Endothelial cell (in vitro differentiated cells): ENCODE data around the gene CCNYL1. TPM values are rescaled to one million over a fixed set of nuclear protein-coding genes. Genes with fewer than 3 reads are reported as not detected.
"Not testable (repeated sequence)": the region's sequence is repeated elsewhere in the genome, so short reads cannot be mapped to it uniquely, and the experiment has no call there.

Experiments used
- DNase-seq: peaks from one replicate; pipeline ENCODE4 v3.0.0; 2021; ENCODE audit warnings: low spot score
- H3K27ac Mint-ChIP-seq: one replicate; pipeline ENCODE4 v1.8.0; 2021; ENCODE audit warnings: mixed read lengths, inconsistent platforms; ENCODE audit not compliant: unreplicated experiment
- H3K27me3 Mint-ChIP-seq: one replicate; pipeline ENCODE4 v1.8.0; 2021; ENCODE audit warnings: mild to moderate bottlenecking, moderate library complexity, mixed read lengths, inconsistent platforms; ENCODE audit not compliant: unreplicated experiment
- H3K36me3 Mint-ChIP-seq: one replicate; pipeline ENCODE4 v1.8.0; 2021; ENCODE audit warnings: mild to moderate bottlenecking, low read depth, mixed read lengths, inconsistent platforms; ENCODE audit not compliant: unreplicated experiment
- H3K4me1 Mint-ChIP-seq: one replicate; pipeline ENCODE4 v1.8.0; 2021; ENCODE audit warnings: mild to moderate bottlenecking, mixed read lengths, inconsistent platforms; ENCODE audit not compliant: unreplicated experiment
- H3K4me3 Mint-ChIP-seq: one replicate; pipeline ENCODE4 v1.8.0; 2021; ENCODE audit warnings: mild to moderate bottlenecking, mixed read lengths, inconsistent platforms; ENCODE audit not compliant: unreplicated experiment
- H3K9me3 Mint-ChIP-seq: one replicate; pipeline ENCODE4 v1.8.0; 2021; ENCODE audit warnings: mixed read lengths, inconsistent platforms; ENCODE audit not compliant: unreplicated experiment
- CTCF ChIP-seq: fragments of 200-600 bp; sonication (generic); IDR thresholded peaks from one replicate; pipeline ENCODE4 v1.5.0; 2021; ENCODE audit warnings: antibody characterized with exemption; ENCODE audit not compliant: unreplicated experiment
- total RNA-seq: library from RNA; stranded (reverse); fragmentation: NEBNext Ultra II Directional; extraction: Animal tissue kit (Norgen Biotek cat#: 25700); gene quantifications from one replicate; pipeline ENCODE4 v1.2.1, GENCODE V29; 2021; ENCODE audit not compliant: unreplicated experiment

The CCNYL1 gene
- total RNA-seq, 1 donor from 2014 or later = 75.5 TPM

- Mint-ChIP-seq H3K4me1 (peaks cover 14% of the 10 kb centered on the region), H3K36me3 (peaks cover 8% of the 10 kb centered on the region)
- TF ChIP-seq CTCF = no peak
These were observed 49.0 kb downstream of the CCNYL1 start for GRCh38 chr2:207760453-207760852.

GRCh38 chr2:207761426-207761825 lies 50.0 kb downstream of the CCNYL1 start:
- H3K9me3 Mint-ChIP-seq, H3K36me3 Mint-ChIP-seq, DNase-seq, H3K4me3 Mint-ChIP-seq, H3K27me3 Mint-ChIP-seq, H3K27ac Mint-ChIP-seq: not testable (repeated sequence)
- peaks cover 14% of the 10 kb centered on the region for H3K4me1 Mint-ChIP-seq

More at GRCh38 chr2:207760453-207760852, 49.0 kb downstream of the CCNYL1 start:
- Mint-ChIP-seq H3K27ac (no peak overlapping the region), H3K27me3 (peaks cover 3% of the 10 kb centered on the region), H3K4me3 (no peak overlapping the region), H3K9me3 (no peaks in the 10 kb centered on the region)
- no peak for DNase-seq

- no peak overlapping the region for H3K27ac Mint-ChIP-seq
These were observed 50.7 kb downstream of the CCNYL1 start for GRCh38 chr2:207762146-207762545.

GRCh38 chr2:207763303-207763917 lies 52.0 kb downstream of the CCNYL1 start:
- no peak overlapping the region for H3K27ac Mint-ChIP-seq

More at GRCh38 chr2:207762146-207762545, 50.7 kb downstream of the CCNYL1 start:
- Mint-ChIP-seq H3K9me3 (no peaks in the 10 kb centered on the region), H3K27me3 (peaks cover 3% of the 10 kb centered on the region), H3K36me3 (peaks cover 8% of the 10 kb centered on the region), H3K4me3 (no peak overlapping the region), H3K4me1 (peaks cover 15% of the 10 kb centered on the region)
- DNase-seq = no peak
- TF ChIP-seq CTCF = no peak

GRCh38 chr2:207764096-207764630 lies 52.7 kb downstream of the CCNYL1 start:
- no peak for DNase-seq
- no peak for TF ChIP-seq CTCF
- H3K36me3 Mint-ChIP-seq = peaks cover 8% of the 10 kb centered on the region
- H3K4me3 Mint-ChIP-seq = no peak overlapping the region
- peaks cover 22% of the 10 kb centered on the region for H3K4me1 Mint-ChIP-seq
- peaks cover 10% of the 10 kb centered on the region for H3K27me3 Mint-ChIP-seq
- H3K27ac Mint-ChIP-seq = no peak overlapping the region
- no peaks in the 10 kb centered on the region for H3K9me3 Mint-ChIP-seq

More at GRCh38 chr2:207763303-207763917, 52.0 kb downstream of the CCNYL1 start:
- H3K4me1 Mint-ChIP-seq = peaks cover 22% of the 10 kb centered on the region
- H3K9me3 Mint-ChIP-seq = no peaks in the 10 kb centered on the region
- H3K27me3 Mint-ChIP-seq = peaks cover 10% of the 10 kb centered on the region
- no peak for DNase-seq
- no peak overlapping the region for H3K4me3 Mint-ChIP-seq
- peaks cover 8% of the 10 kb centered on the region for H3K36me3 Mint-ChIP-seq
- no peak for TF ChIP-seq CTCF
